Measurements from ENCODE around the gene HSP90AB1.

The HSP90AB1 gene

DNA sequence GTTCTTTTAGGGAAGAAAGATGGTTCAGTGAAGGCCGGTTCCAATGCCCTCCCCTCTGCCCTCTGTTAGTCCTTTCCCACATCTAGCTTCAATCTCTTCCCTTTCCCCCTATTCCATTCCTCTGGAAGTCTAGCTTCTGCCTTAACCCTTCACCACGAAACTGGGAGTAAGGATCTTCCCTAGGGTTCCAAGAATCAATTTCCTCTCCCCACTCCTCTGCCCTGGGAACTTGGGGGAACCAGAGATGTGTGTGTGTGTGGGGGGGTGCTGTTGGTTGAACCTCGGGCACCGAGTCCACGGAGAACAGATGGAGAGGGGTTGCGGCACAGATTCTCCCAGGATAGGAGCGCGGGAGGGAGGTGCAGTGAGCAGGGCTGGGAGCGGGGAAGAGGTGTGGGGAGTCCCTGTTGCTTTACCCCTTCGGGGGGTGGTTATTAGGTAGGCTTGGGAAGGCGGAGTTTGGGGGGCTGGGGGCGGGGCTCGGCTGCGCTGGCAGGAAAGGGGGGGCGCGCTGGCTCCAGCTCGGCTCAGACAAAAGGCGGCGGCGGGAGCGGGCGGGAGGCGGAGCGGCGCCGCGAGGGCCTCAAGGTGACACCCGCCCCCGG, 23.1 kb downstream of the HSP90AB1 start, which contains the start of gene TMEM151B:
TSS of gene TMEM151B (plus strand) at position 530 of the 605 bp plus-strand sequence. CDS start 293 bp downstream, outside the sequence.
- DNase-seq = no peak

DNA sequence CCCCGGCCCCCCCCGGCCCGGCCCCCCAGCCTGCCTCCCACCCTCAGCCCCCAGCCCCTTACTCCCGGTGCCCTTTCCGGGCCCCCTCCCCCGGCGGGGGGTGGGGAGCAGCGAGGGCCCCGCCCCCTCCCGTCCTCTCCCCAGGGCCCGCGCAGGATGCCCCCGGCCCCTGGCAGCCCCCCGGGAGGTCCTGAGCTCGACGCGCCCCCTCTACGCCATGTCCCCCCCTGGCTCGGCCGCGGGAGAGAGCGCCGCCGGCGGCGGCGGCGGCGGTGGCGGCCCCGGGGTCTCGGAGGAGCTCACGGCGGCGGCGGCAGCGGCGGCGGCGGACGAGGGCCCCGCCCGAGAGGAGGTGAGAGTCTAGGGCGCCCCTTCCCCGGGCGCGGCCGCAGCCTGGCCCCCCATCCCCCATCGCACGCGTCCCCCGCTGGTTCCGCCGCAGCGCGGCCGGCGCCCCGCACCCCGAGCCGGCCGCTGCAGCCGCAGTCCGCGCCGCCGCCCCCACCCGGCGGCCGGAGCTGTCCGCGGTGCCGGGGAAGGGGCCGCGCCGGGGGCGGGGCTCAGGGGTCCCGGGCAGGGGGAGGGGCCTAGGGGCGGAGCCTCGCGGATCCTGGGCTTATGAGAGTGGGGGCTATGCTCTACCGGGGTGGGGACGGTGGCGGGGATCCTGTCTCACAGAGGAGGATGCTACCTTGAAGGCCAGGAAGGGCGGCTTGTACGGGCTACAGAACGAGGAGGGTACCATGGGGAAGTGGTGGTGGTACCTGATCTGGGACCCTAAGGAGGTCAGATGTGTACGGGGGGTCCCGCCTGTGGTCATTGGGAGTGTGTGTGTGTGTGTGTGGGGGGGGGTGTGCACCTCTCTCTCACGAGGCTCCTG, 23.9 kb downstream of the HSP90AB1 start:
- no peak for DNase-seq

DNA sequence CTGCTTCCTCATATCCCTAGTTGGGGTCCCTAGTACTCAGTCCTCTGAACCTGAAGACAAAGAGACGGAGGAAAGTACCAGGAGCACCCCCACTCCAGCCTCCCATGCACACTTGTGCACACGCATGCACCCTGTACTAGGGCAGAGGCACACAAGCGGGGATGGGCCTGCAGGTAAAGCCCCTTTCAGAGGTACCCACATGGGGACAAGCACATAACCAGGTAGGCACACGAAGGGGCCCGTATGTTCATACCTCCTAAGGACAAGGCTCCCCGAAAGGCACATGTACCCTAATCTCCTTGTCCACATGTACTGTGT, 24.5 kb downstream of the HSP90AB1 start:
- DNase-seq = no peak

GRCh38 chr6:44271914-44272313, 25.0 kb downstream of the HSP90AB1 start:
- DNase-seq = no peak

DNA sequence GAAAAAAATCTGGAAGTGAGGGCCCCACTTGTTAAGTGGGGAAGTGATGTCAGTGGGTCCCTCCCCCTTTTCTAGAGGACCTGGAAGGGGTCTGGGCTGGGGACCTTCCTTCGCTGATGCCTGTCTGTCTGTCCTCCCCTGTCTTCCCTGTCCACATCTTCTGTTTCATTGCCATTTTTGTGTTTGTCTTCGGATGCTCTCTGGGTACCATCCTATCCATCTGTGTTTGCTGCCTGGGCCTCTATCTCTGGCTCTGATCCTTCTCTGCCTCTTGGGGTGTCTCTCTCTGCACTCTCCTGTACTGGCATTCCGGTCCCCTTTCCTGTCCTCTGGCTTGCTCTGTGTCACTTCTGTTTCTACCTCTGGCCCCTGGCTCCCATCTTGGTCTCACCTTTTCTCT, 25.6 kb downstream of the HSP90AB1 start:
- DNase-seq = no peak

DNA sequence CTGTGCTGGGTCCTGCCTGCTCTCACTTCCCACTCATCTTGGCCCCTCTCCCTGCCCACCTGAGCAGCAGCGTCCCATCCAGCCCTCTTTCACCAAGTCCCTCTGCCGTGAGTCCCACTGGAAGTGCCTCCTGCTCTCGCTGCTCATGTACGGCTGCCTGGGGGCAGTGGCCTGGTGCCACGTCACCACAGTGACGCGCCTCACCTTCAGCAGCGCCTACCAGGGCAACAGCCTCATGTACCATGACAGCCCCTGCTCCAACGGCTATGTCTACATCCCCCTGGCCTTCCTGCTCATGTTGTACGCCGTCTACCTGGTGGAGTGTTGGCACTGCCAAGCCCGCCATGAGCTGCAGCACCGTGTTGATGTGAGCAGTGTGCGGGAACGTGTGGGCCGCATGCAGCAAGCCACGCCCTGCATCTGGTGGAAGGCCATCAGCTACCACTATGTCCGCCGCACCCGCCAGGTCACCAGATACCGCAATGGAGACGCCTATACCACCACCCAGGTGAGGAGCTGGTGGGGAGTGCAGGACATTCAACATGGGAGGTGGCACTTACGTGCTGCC, 26.2 kb downstream of the HSP90AB1 start:
- DNase-seq = no peak

DNA sequence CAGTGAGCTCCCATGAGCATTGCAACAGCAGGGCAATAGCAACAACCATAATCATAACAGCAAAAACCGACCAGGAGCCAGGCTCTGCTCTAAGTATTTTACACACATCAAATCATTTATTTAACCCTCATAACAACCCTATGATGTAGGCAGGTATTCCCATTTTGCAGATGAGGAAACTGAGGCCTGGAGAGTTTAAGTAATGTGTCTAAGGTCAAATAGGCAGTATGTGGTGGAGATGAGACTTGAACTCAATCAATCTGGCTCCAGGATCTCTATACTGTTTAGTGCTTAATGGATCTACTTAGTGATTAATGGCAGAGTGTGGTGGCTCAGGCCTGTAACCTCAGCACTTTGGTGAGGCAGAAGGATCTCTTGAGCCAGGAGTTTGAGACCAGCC, 26.7 kb downstream of the HSP90AB1 start:
- DNase-seq = no peak

DNA sequence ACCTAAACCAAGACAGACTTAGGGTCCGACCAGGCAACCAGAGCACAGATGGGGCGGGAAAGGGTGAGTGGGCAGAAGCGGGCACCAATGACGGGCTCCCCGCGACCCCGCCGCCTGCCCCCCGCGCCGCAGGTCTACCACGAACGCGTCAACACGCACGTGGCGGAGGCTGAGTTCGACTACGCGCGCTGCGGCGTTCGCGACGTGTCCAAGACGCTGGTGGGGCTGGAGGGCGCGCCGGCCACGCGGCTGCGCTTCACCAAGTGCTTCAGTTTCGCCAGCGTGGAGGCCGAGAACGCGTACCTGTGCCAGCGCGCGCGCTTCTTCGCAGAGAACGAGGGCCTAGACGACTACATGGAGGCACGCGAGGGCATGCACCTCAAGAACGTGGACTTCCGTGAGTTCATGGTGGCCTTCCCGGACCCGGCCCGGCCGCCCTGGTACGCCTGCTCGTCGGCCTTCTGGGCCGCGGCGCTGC, 28.4 kb downstream of the HSP90AB1 start:
- DNase-seq = no peak

GRCh38 chr6:44275749-44276648, 29.1 kb downstream of the HSP90AB1 start:
- no peak for DNase-seq

GRCh38 chr6:44276667-44277640, 30.1 kb downstream of the HSP90AB1 start:
- no peak for DNase-seq

DNA sequence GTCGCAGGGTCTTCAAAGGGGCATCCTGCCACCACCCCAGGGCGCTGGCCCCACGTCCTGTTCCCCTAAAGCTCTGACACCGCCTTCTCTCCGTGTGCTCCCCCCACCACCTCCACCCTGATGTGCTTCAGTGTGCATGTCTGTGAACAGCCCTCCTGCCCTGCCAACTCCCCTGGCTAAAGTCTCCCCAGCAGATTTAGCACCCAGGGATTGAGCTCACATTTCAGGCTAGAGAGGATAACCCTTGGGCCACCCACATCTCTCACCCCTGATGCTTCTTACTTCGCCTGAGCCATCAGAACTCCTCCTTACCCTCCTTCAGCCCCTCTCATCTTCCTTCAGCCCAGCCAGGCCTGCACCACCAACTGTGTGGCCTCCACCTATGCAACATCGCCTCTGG, 30.9 kb downstream of the HSP90AB1 start:
- DNase-seq = no peak

DNA sequence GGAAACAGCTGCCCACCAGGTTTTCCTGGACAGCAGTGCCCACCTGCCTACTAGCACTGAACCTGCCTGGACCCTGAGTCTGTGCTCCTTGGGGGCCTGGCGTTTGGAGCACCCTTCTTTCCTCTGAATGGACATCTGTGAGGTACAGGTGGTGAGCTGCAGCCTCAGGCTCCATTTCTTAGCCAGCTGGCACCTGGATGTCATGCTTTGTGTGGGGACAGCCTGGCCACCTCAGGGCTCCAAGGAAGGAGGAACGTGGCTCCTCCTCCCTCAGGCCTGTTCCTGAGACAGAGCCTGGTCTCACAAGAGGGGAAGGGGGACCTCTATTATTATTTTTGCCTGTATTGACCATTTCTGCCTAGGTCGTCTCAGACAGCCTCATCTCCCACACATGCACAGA, 31.4 kb downstream of the HSP90AB1 start:
- DNase-seq = no peak

DNA sequence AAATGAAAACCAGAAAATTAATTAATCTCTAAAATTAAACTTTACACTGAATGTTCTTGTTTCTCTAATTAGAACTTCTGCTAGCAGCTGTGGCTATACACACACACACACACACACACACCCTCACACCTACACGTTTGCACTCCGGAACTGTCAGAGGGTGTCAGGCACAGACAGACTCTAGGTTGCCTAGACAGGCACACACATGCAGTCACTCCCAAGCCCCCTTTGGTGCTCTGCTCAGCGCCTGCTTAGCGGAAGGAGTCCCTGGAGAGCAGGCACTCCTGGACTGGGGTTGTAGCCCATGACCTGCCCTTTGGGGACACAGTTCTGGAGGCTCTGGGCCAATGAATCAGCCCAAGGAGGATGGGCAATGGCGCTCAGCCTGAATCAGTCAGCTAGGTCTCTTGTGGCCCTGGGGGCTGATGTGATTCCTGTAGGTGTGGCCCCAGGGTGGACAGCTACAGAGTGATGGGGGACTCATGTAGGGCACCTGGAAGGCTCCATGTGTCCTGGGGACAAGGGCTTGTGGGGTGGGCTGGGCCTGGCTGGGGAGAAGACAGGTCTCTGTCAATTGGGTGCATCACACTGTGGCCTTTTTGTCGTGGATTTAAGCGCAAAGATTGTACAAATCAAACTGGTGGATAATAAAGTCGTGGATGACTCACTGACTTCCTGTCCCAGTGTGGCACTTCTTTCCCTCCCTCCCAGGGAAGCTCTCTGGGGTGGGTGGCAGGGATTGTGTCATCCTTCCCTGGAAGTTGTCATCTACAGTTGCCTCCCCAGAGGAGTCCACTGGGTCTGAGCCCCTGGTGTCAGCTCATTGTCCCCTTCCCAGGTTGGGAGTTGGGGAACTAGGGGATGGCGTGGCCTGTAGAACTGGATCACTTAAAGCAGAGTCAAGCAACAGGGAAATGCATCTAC, 32.1 kb downstream of the HSP90AB1 start:
- no peak for DNase-seq

DNA sequence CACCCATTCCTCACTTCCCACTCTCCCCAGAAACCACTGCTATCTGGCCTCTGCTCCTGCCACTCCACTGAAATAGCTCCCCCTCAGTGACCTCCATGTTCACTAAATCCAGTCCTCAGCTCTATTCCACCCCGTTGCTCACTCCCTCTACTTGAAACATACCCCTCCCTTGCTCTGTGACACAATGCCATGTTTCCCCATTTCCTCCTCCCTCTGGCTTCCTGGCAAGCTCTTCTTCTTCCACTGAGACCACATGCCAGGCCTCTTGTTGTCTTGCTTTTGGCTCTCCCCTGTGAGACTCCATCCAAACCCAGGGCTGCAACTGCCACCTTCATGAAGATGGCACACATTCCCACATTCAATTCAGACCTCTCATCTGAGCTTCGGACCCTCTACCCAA, 37.2 kb downstream of the HSP90AB1 start:
- no peak for DNase-seq

DNA sequence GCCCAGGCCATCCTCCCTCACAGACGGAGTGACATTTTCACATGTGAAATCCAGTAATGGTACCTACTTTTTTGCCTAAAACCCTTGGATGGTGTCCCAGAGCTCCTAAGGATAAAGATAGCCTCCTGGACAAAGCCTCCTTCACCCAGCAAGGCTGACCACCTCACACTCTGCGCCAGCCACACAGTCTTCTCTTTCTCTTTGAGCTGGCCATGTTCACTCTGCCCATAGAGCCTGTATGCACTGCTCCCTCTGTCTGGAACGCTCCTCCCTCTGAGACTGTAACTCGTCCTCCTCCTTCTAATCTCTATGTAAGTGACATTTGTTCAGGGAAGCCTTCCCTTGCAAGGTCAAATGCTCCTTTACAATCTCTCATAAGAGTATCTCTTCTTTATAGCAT, 38.0 kb downstream of the HSP90AB1 start:
- DNase-seq = no peak

DNA sequence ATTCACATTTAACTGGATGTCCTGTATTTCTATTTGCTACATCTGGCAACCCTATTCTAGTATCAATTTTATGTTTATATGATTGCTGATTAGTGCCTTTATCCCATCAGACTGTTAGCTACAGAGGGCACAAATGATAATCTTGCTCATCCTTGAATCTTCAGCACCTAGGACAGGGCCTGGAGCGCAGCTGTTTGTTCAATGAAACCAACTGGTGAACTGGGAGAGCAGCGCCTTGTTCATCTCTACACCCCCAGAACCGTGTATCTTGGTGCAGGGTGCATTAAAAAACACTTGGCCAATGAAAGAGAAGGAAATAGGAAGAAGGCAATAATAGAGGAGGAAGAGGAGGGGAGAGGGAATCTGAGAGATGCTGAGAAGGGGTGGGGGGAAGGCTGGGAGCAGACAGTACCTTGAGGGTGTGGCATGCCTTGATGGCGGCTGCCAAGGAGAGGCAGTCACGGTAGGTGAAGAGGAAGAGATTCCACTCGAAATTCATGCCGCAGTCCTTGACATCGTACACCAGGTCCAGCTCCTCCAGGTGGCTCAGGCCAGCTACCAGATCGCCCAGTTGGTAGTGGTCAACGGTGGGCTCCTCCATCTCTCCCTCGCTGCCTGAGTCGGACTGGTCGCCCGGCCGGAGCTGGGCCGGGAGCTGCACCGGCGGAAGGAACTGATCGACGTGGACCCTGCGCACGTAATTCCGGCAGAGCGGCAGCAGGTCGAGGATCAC, 38.8 kb downstream of the HSP90AB1 start:
- DNase-seq = no peak

GRCh38 chr6:44286285-44286565, 39.3 kb downstream of the HSP90AB1 start:
- DNase-seq = no peak

DNA sequence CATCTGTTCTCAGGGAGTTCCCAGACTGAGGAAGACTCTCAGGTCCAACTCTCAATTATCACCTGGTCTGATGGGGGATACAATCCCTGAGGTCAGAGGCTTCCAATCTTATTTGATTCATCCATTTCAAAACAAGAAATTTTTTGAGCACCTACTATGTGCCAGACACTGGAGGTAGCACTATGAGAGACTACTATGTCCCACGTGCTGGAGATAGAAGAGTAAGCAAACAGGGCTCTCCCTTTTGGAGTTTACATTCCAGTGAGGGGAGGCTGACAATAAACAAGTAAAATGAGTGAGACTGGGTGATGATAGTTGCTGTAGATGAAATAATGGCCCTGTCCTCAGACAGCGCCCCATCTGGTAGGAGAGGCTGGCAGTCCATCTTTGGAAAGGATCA, 39.8 kb downstream of the HSP90AB1 start:
- no peak for DNase-seq

DNA sequence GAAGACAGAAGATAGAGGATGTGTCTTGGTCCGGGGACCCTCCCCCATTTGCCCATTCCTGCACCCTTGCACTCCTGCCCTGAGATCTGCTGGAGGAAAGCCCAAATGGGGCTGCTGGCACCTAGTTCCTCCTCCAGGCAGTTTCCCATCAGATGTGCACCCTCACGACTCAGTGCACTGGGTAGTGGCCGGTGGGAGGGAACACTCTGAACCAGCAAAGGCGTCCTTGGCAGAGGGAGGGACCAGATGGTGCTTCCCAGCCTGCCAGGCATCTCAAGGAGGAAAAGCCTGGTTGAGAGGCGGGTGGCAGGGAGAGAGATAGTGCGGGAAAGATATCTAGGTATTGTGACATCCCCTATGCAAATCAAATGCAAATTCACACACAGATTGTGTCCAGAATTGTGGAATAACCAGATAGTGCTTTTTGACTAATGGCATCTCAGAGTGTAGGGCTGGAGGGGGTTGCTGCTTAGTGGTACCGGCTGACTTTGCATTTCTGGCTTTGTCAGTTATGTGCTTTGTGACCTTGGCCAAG, 42.9 kb downstream of the HSP90AB1 start:
- no peak for DNase-seq

GRCh38 chr6:44291841-44292240, 44.9 kb downstream of the HSP90AB1 start:
- no peak for DNase-seq

All from NK-92 treated with Interleukin-12 subunit alpha and Interleukin-12 subunit beta, amount 100 ng/mL, for 24 hours (cell line).